Transverse colon (tissue), 3 donors: ENCODE data around the gene SHB.

Source experiments
- POLR2A ChIP-seq: fragments of 450-650 bp; IDR thresholded peaks from one replicate; pipeline ENCODE4 v1.6.1; 2016; ENCODE audit warnings: antibody characterized with exemption, mild to moderate bottlenecking, moderate library complexity
- TF ChIP-seq, protein P1 (sequence below), 5 experiments: fragments of 200-600 bp in 3 of 5; fragments of 450-650 bp in 2 of 5; sonication (generic) in 3 of 5; IDR thresholded peaks; 1 replicate in 2 of 5; 2 replicates in 3 of 5; pipeline ENCODE4 v1.5.1; 2016 to 2017; ENCODE audit warnings: antibody characterized with exemption in 5 of 5, inconsistent platforms in 3 of 5, mild to moderate bottlenecking in 2 of 5, moderate library complexity in 1 of 5

DNA sequence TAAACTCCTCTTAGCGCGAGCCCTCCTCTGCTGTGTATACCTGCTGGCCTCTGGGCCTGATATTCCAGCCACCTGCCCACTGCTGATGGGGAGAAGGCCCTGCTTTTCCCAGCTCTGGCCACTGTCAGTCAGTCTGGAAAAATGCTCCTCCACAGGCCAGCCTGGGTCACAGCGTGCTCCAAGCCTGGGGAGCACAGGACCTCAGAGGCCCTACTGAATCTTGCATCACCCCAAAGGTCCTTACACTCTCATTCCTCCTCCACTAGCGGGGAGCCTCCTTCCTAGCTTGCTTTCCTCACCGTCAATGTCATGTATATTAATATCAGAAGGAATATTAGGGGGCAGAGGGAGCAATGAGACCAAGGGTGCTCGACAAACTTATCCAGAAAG, 73.7 kb downstream of the SHB start:
- TF ChIP-seq, protein P1, sequence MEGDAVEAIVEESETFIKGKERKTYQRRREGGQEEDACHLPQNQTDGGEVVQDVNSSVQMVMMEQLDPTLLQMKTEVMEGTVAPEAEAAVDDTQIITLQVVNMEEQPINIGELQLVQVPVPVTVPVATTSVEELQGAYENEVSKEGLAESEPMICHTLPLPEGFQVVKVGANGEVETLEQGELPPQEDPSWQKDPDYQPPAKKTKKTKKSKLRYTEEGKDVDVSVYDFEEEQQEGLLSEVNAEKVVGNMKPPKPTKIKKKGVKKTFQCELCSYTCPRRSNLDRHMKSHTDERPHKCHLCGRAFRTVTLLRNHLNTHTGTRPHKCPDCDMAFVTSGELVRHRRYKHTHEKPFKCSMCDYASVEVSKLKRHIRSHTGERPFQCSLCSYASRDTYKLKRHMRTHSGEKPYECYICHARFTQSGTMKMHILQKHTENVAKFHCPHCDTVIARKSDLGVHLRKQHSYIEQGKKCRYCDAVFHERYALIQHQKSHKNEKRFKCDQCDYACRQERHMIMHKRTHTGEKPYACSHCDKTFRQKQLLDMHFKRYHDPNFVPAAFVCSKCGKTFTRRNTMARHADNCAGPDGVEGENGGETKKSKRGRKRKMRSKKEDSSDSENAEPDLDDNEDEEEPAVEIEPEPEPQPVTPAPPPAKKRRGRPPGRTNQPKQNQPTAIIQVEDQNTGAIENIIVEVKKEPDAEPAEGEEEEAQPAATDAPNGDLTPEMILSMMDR (IDR thresholded peaks at IDR 0.05): no peak
- TF ChIP-seq POLR2A: no peak
